Activated T-helper 1 cell treated with anti-CD3 and anti-CD28 coated beads, Interleukin-2, amount 50 U/mL, for 16 hours (primary cell): Measurements from ENCODE around the gene DHX35.
"Not testable (repeated sequence)": the region's sequence is repeated elsewhere in the genome, so short reads cannot be mapped to it uniquely, and the experiment has no call there.

ENCODE experiments used
- DNase-seq, 2 donors: peaks; one replicate each; pipeline ENCODE4 v3.0.0-alpha.2; 2020; ENCODE audit warnings: low read depth in 1 of 2, low spot score in 1 of 2

Gene DHX35

DNA sequence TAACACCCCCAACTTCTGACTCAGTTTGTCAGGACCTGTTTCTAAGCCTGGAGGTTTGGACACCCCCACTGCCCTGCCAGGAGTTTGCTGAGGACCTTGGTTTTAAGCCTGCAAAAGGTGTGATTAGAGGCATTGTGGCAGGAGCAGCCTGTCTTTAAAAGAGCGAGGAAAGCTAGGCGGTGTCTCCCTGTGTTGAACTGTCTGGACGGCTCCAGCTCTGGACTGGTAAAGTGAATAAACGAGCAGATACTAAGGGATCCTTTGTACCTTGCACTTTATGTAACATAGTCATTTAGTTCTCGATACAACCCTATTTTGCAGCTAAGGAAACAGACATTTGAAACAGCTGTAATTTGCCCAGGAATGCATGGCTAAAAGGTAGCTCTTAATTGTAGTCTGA is 21.5 kb upstream of the DHX35 start:
- DNase-seq, result no peak

DNA sequence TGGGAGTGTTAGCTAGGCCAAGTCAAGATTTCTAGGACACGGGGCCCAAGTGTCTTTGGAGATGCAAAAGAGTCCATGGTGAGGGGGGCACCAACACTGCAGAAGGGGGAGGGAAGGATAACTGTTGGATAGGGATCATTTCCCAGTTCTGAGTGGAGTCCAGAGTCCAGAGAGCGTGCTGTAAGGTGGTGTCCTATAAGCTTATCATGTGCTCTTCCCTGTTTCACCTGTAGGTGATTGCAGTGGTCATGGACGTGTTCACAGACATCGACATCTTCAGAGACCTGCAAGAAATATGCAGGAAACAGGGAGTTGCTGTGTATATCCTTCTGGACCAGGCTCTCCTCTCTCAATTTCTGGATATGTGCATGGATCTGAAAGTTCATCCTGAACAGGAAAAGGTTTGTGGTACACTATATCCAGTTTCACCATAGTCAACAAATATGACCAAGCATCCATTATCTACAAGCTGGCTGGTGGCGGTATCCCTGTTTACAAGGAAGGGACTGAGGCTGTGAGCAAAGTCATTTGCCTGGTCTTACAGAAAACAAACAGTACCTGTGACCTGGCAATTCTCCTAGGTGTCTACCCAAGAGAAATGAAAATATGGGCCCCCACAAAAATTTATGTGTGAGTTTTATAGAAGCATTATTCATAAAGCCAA is 20.3 kb upstream of the DHX35 start:
- DNase-seq, result no peak

DNA sequence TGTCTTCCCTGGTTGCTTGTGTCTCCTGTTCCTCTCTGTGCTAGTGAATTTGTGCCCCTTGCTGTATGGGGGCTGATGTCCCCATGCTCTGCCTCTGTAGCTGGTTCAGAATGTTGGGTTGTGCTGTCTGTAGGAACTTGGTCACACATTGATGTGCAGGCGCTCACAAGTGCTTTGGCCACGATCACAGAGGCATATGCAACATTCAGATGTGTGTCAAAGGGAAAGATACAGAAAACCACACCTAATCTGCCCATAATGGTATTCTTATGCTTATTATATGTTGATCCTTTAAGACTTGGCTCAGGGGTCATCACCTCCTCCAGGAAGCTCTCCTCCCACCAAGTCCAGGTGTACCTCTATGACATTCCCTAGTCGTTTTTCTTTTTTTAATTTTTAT is 17.1 kb upstream of the DHX35 start:
- DNase-seq, result no peak

DNA sequence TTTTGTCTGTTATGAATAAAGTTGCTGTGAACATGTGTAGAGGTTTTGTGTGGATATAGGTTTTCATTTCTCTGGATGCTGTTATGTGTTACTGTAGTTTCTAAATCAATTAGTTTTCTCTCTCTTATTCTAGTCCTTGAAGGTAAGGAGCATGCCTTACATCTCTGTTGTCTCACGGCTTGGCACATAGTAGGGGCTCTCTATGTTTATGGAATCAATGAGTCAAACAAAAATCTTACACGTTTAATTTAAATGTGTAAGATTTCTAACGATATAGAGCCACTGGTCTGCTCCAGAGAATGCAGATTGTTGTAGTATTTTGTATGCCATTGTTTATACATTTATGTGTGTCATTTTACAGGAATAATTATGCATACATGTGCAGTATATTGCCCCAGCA is 15.3 kb upstream of the DHX35 start:
- DNase-seq, result no peak

DNA sequence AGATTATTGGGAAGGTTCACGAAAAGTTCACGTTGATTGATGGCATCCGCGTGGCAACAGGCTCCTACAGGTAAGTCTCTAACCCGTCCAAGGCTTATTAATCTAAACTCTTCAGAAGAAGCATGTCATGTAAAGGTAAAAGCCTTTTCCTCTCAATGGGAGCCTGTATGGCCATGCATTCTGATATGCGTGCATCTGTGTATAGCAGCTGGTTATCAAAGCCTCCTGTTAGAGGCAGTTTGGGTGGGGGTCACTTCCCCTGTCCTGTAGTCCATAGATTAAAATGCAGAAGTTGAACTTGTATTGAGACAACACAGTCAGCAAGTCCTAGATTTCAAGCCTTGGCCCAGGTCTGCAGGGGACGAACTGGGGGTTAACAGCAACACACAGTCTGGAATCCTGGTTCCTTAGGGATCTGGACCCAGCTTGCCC is 14.2 kb upstream of the DHX35 start:
- no peak for DNase-seq

DNA sequence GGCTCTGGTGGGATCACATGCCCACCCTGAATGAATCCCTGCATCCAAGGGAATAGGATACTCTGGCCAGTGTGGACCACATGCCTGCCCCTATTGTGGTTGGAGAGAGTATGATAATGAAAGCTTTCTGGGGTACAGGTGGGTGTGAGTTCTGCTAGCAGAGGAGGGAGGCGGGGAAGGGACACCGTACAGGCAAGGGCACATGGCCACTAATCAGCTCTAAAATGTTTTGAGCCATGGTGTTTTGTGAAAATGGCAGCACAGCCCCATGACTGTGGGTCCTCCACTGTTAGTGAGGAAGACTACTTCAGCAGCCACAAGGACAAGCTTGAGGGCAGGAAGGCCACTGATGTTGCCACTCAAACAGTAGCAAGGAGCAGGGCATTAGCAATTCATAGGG is 11.9 kb upstream of the DHX35 start:
- DNase-seq, result no peak

DNA sequence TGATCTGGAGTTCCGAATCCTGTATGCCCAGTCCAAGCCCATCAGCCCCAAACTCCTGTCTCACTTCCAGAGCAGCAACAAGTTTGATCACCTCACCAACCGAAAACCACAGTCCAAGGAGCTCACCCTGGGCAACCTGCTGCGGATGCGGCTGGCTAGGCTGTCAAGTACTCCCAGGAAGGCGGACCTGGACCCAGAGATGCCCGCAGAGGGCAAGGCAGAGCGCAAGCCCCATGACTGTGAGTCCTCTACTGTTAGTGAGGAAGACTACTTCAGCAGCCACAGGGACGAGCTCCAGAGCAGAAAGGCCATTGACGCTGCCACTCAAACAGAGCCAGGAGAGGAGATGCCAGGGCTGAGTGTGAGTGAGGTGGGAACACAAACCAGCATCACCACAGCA is 10.5 kb upstream of the DHX35 start:
- no peak for DNase-seq

DNA sequence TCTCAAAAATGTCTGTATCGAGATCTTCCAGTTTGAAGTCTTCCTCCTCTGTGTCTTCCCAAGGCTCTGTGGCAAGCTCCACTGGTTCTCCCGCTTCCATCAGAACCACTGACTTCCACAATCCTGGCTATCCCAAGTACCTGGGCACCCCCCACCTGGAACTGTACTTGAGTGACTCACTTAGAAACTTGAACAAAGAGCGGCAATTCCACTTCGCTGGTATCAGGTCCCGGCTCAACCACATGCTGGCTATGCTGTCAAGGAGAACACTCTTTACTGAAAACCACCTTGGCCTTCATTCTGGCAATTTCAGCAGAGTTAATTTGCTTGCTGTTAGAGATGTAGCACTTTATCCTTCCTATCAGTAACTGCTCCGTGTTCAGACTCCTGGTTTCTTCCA is 10.0 kb upstream of the DHX35 start:
- no peak for DNase-seq

DNA sequence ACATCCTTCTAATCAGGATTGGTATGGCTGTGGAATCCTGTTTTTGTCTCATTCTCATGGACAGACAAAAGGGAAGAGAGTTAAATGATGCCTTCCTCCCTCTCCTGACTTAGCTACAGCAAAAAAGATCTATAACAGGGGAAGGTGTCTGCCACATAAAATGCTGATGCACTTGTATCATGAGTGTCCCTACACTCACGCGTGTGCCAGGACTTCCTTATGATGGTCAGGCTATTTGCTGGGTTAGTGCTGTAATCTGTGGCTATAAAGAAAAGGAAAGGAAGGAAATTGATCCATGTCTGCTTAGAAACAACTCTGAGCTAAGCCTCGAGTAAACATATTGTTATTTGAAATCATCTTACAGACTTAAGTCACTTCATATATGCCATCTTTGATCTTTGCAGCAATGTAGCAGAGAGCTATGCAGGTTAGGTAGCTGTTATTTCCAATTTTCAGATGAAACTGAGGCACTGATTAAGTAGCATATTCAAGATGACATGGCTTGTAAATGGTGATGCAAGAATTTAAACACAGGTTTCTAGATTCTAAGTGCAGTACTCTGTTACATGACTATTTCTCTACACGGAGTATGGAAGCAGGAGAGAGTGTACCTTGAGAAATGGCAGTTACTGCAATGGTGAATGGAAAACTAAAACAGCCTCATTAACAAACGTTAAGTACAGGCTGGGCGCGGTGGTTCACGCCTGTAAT is 8.4 kb upstream of the DHX35 start:
- no peak for DNase-seq

DNA sequence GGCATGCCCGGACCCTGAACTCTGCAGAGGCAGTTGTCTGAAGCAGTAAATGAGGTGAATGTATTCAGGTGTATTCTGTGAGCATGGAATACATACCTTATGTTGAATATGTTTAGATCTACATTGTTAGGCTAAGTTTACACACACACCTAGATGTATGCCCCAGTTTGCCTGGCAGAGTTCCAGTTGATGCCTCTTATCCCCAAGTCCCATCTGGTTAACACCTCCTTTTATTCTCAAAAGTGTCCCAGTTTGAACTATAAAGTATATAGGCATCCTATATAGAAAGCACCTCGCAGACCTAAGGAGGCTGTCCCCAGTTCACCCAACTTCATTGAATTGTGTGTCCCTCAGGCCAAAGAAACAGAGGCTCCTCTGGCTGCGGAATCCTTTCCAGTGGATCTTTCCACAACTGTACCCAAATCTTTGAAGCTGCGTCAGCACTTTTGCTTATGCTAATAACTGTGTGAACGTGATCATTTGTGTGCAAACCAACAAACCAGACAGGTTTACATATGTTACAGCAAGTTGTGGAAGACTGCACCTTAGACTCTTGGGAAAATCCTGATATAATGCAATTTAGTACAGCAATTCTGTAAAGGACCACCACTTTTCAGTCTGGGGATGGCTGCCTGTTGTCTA is 4.8 kb upstream of the DHX35 start:
- no peak for DNase-seq

DNA sequence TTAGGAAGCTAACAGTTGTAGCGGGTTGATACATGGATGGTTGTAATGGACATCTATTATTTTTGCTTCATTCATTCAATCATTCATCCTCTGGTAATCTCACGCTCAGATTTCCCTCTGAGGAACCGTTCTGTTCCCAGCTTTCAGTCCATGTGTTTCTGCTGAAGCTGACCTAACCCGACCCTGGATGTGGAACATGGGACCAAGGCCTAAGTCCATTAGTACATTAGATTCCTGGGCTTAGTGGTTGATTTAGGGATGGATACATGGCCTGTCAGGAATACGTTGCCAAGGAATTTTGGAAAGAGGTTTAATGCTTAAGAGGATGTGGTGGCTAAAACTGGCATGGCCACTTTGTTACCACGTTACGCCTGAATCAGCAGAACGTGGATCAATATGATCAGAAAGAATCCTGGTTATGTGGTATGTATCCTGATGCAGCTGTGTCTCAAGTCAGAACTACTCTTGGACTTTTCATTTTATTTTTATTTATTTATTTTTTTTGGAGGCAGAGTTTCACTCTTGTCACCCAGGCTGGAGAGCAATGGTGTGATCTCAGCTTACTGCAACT is 4.1 kb upstream of the DHX35 start:
- DNase-seq, result no peak

DNA sequence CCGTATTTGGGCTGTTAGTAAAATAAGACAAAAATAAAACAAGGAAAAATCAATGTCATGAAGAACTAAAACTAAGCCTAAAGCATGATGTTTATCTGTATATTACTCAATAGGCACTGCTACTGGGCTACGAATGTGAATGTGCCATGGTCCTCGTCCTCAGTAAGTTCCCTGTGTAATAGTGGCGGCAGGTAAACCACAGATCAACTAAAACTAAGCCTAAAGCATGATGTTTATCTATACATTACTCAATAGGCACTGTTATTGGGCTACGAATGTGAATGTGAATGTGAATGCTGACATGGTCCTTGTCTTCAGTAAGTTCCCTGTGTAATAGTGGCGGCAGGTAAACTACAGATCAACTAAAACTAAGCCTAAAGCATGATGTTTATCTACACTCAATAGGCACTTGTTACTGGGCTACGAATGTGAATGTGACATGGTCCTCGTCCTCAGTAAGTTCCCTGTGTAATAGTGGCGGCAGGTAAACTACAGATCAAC is 1.9 kb upstream of the DHX35 start:
- not testable (repeated sequence) for DNase-seq

DNA sequence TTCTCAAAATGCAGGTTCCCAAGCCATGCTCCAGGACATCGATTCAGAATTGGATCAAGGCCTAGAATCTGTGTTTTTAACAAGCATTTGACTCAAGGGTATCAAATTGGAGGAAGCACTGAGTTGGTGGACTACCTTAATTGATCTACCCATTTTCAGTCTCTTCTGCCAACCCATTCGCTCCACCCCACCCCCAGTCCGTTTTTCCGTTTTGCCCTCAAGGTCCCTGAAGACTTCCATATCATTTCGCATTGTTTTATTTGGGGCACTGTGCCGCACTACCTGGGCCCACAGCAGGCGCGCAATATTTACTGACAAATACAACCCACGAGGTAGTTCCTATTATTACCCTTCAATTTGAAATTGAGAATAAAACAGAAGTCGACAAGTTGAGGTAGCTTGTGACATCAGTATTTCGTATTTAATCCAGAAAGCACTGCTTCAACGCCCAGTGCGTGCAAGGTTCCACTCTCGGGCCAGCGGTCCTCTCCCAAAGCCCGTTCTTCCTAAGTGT is 557 bp upstream of the DHX35 start:
- no peak for DNase-seq

DNA sequence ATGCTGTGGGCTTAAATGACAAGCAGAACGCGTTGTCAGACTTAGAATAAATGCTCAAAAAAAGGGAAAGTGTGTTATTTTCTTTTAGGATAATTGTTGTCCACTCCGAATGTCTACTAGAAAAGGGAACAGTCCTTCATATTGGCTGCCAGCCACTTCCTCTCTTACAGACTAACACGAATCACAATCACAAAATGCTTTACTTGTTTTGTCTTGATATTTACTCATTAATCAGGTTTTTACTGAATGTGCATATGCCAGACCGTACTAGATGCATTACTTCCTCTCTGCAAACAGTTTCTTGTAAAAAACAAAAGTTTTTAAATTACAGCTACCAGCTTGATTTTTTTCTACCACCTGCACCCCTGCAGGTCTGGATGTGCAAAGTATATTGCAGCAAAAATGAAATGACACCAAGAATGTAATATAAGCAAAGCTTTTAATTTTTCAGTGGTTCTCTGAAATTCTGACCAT is 821 bp downstream of the DHX35 start:
- DNase-seq, result no peak

DNA sequence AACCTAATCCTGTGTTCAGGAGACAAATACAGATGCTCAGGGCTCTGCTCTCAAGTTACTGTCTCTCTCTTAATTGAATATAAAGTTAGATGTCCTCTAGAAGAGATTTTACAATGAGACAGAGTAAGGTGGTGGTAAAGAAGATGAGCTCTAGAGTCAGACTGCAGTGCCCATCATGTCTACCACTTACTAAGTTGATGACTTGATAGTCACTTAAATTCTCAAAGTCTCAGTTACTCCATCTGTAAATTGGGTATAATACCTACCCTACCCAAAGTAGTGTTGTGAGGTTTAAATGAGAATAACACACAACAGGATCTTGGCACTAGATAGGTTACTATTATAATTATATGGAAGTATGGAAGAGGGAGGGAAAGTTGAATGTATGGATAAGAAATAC is 1.6 kb downstream of the DHX35 start:
- DNase-seq, result no peak

DNA sequence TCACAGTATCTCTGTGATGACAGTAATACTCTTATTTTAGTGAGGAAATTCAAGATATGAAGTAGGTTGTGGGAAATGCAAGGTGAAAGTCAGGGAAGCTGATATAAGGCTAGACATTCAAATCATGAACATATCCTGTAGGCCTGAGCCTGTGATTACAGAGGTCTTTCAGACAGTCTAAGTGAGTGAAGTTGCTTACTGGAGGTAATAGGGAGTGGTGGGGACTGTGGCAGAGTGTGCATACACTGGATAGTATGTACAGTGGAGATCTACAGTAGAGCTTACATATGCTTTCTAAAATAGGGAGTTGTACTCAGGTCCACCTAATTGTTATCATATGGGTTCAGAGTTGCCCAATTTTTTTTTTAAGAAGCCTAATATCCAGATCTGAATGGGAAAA is 3.1 kb downstream of the DHX35 start:
- DNase-seq, result no peak

DNA sequence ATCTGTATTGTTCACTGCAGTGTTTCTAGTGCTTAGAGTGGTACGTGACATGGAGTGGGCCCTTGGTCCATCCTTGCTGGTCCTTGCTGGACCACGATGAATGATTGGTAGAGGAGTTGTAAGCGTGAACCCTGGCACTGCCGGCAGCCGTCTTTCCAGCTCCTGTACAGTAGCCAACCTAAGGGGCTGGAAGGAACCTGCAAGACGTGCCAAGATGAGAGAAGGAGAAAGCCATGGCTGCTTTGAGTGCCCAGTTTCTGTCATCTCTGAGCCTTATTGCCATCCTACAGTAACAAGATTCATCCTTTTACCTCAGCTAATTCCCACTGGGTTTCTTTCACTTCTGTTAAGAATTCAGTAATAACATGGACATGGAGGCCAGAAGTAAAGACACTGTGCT is 5.9 kb downstream of the DHX35 start:
- DNase-seq, result no peak

DNA sequence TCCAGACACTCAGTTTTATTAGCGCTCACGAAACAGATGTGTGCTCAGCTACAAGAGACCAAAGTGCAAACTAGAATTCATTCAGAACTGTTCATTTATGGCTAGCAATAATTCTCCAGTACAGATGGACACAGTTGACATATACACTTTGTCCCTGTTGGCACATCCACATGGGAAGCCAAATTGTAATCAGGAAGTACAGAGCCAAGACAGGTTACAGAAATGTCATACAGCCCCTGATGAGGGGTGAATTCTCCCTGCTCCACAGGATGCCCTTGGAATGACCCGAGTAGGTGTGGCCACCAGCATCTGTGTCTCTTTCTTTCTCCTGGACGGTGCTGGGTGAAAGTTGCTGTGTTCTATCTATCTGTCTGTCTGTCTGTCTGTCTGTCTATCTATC is 7.6 kb downstream of the DHX35 start:
- DNase-seq, result no peak

DNA sequence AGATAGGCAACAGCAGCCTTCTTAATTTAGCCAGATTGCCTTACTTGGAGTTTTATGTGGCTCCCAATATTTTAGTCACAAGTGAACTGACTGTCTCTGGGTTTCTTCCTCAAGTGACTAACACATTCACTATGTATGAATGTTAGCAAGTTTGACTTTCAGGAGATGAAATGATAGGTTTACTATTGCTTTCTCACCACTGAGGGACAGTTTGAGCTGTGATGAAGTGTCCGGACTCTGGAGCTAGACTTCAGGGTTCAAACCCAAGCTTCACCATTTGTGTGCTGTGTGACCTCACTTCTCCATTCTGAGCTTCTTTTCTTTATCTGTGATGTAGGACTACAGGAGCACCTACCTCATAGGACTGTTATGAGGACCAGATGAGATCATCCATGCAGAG is 8.2 kb downstream of the DHX35 start:
- no peak for DNase-seq

DNA sequence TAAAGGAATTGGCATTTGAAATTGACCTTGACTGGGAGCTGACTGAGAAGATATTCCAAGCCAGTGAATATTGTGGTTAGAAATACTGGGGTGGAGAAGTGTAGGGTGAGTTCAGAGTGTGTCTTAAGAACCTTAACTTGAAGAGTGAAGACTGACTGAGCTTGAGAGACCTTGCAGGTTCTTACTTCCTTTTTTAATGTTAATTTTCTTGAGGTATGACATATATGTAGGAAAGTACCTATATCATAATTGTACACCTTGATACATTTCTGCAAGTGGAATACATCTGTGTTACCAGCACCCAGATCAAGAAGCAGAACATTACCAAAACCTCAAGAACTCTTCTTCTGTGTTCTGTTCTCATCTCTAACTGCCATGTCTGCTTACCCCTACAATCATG is 11.0 kb downstream of the DHX35 start:
- no peak for DNase-seq

DNA sequence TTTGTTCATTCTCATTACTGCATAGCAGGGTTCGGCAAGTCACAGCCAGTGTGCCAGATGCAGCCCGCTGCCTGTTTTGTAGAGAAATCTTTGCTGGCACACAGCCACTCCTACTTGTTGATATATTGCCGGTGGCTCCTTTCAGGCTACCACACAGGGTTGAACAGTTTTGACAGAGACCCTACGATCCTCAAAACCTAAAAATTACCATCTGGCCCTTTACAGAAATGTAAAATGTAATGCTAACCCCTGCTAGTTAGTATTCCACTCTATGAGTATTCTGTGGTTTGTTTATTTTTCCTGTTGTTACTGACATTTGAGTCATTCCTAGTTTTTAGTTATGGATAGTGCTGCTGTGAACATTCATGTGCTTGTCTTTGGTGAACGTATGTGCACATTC is 11.5 kb downstream of the DHX35 start:
- DNase-seq, result no peak
